ENCODE measurements around the gene MRGPRF.
"Not testable (repeated sequence)": the region's sequence is repeated elsewhere in the genome, so short reads cannot be mapped to it uniquely, and the experiment has no call there.

Gene MRGPRF

GRCh38 chr11:69002570-69003231 is 10.3 kb downstream of the MRGPRF start:
- DNase-seq (ENCODE audit: low read depth, low spot score), result no peak

- no peak for DNase-seq (ENCODE audit: low read depth, low spot score)
These were observed 10.9 kb downstream of the MRGPRF start for GRCh38 chr11:69002110-69002569.

- DNase-seq (ENCODE audit: low read depth, low spot score), result no peak
These were observed 11.6 kb downstream of the MRGPRF start for GRCh38 chr11:69001243-69002081.

- no peak for DNase-seq (ENCODE audit: low read depth, low spot score)
These were observed 12.2 kb downstream of the MRGPRF start for GRCh38 chr11:69000831-69001242.

GRCh38 chr11:69000391-69000790 is 12.7 kb downstream of the MRGPRF start:
- DNase-seq (ENCODE audit: low read depth, low spot score), result no peak

- not testable (repeated sequence) for DNase-seq (ENCODE audit: low read depth, low spot score)
These were observed 13.2 kb downstream of the MRGPRF start for GRCh38 chr11:68999748-69000355.

GRCh38 chr11:68999093-68999747 is 13.8 kb downstream of the MRGPRF start:
- no peak for DNase-seq (ENCODE audit: low read depth, low spot score)

- no peak for DNase-seq (ENCODE audit: low read depth, low spot score)
These were observed 14.6 kb downstream of the MRGPRF start for GRCh38 chr11:68998390-68998911.

- DNase-seq (ENCODE audit: low read depth, low spot score), result no peak
These were observed 15.1 kb downstream of the MRGPRF start for GRCh38 chr11:68997995-68998348.

GRCh38 chr11:68997124-68997994 is 15.7 kb downstream of the MRGPRF start:
- DNase-seq (ENCODE audit: low read depth, low spot score), result no peak

GRCh38 chr11:68996376-68997123 is 16.5 kb downstream of the MRGPRF start:
- no peak for DNase-seq (ENCODE audit: low read depth, low spot score)

- DNase-seq (ENCODE audit: low read depth, low spot score), result no peak
These were observed 18.2 kb downstream of the MRGPRF start for GRCh38 chr11:68994894-68995285.

GRCh38 chr11:68994161-68994893 is 18.7 kb downstream of the MRGPRF start:
- DNase-seq (ENCODE audit: low read depth, low spot score), result no peak

GRCh38 chr11:68993546-68993945 is 19.5 kb downstream of the MRGPRF start:
- DNase-seq (ENCODE audit: low read depth, low spot score), result no peak

GRCh38 chr11:68992743-68993255 is 20.2 kb downstream of the MRGPRF start:
- no peak for DNase-seq (ENCODE audit: low read depth, low spot score)

- no peak for DNase-seq (ENCODE audit: low read depth, low spot score)
These were observed 21.9 kb downstream of the MRGPRF start for GRCh38 chr11:68990995-68991780.

GRCh38 chr11:68989936-68990606 is 23.0 kb downstream of the MRGPRF start:
- no peak for DNase-seq (ENCODE audit: low read depth, low spot score)

GRCh38 chr11:68988491-68988890 is 24.6 kb downstream of the MRGPRF start:
- no peak for DNase-seq (ENCODE audit: low read depth, low spot score)

All from activated CD4-positive, CD25-positive, alpha-beta regulatory T cell treated with anti-CD3 and anti-CD28 coated beads, Interleukin-2, amount 50 U/mL, for 16 hours (primary cell).